Measurements from ENCODE around the gene RAB11A.

DNA sequence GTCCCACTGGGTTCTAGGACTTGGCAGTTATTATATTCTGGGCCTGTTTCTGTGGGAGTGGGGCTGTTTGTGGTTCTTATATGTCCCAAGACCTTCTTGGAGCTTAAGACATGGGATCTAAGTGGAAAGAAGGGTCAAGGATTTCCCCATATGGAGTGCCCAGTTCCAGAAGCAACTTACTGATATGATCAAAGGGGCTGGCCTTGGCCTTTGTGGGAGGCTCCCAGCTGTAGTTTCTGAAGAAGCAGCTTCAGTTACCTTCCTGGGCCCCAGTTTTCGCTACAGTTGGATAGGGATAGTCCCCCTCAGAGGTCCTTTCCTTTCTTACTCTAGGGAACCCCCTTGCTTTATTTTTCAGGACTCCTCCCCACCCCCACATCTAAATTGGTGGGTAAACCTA is 56.0 kb downstream of the RAB11A start:
- TF ChIP-seq CTCF (IDR thresholded peaks at IDR 0.05) = no peak
- no peak for TF ChIP-seq POLR2A (IDR thresholded peaks at IDR 0.05)

All from Peyer's patch (tissue), 4 donors.